C4-2B (cell line): ENCODE measurements around the gene HBM.
"Not testable (repeated sequence)": the region's sequence is repeated elsewhere in the genome, so short reads cannot be mapped to it uniquely, and the experiment has no call there.

ENCODE experiments used
- H3K27ac ChIP-seq: fragments of 450-650 bp; 2 replicates; pipeline ENCODE4 v1.5.1; 2017
- CTCF ChIP-seq: fragments of 450-650 bp; conservative IDR thresholded peaks from 2 replicates; pipeline ENCODE4 v1.5.1; 2017; ENCODE audit warnings: mild to moderate bottlenecking
- ZFX ChIP-seq: fragments of 450-650 bp; IDR thresholded peaks from 2 replicates; pipeline ENCODE4 v1.6.1; 2017

The HBM gene

GRCh38 chr16:192686-193085, 26.9 kb downstream of the HBM start:
- H3K27ac ChIP-seq, result no peak overlapping the region
- TF ChIP-seq ZFX (no peak), CTCF (no peak)

- no peak for TF ChIP-seq ZFX
- TF ChIP-seq CTCF, result no peak
- no peak overlapping the region for H3K27ac ChIP-seq
Observed at GRCh38 chr16:193441-193840, 27.7 kb downstream of the HBM start.

GRCh38 chr16:194516-194915, 28.7 kb downstream of the HBM start:
- no peak for TF ChIP-seq ZFX
- no peak for TF ChIP-seq CTCF
- no peak overlapping the region for H3K27ac ChIP-seq

- TF ChIP-seq ZFX (no peak), CTCF (no peak)
- H3K27ac ChIP-seq, result no peak overlapping the region
Observed at GRCh38 chr16:200388-200787, 34.6 kb downstream of the HBM start.

- TF ChIP-seq ZFX (no peak), CTCF (no peak)
Observed at GRCh38 chr16:203246-203645, 37.5 kb downstream of the HBM start.

GRCh38 chr16:204046-204445, 38.3 kb downstream of the HBM start:
- H3K27ac ChIP-seq, result not testable (repeated sequence)

More at GRCh38 chr16:203246-203645, 37.5 kb downstream of the HBM start:
- no peak overlapping the region for H3K27ac ChIP-seq

GRCh38 chr16:209359-209758, 43.6 kb downstream of the HBM start:
- H3K27ac ChIP-seq, result not testable (repeated sequence)

GRCh38 chr16:211631-212180, 45.9 kb downstream of the HBM start:
- H3K27ac ChIP-seq, result not testable (repeated sequence)

- no peak overlapping the region for H3K27ac ChIP-seq
- TF ChIP-seq ZFX (no peak), CTCF (no peak)
Observed at GRCh38 chr16:212999-213398, 47.2 kb downstream of the HBM start.
